HUES64 (cell line): ENCODE results near the gene OR52K2. TPM values are rescaled to one million over a fixed set of nuclear protein-coding genes. Genes with fewer than 3 reads are reported as not detected.
"Not testable (repeated sequence)": the region's sequence is repeated elsewhere in the genome, so short reads cannot be mapped to it uniquely, and the experiment has no call there.

Experiments
- H3K27ac ChIP-seq: 2 replicates; pipeline ENCODE4 v1.7.0; 2013; ENCODE audit warnings: low read depth, low read length, inconsistent platforms
- H3K27me3 ChIP-seq: 2 replicates; pipeline ENCODE4 v1.6.1; 2013; ENCODE audit warnings: mild to moderate bottlenecking, low read length; ENCODE audit not compliant: insufficient read depth
- H3K36me3 ChIP-seq: 2 replicates; pipeline ENCODE4 v1.6.1; 2013; ENCODE audit warnings: mild to moderate bottlenecking, low read length; ENCODE audit not compliant: insufficient read depth
- H3K4me1 ChIP-seq: 2 replicates; pipeline ENCODE4 v1.6.1; 2013; ENCODE audit warnings: mild to moderate bottlenecking, low read length, moderate library complexity; ENCODE audit not compliant: insufficient read depth
- H3K4me3 ChIP-seq: 2 replicates; pipeline ENCODE4 v1.5.1; 2013; ENCODE audit warnings: mild to moderate bottlenecking, low read length, moderate library complexity
- H3K9ac ChIP-seq: 2 replicates; pipeline ENCODE4 v1.6.1; 2013; ENCODE audit warnings: mild to moderate bottlenecking, low read depth, low read length
- H3K9me3 ChIP-seq: 2 replicates; pipeline ENCODE4 v1.6.1; 2013; ENCODE audit warnings: low read depth, low read length; ENCODE audit not compliant: insufficient read depth
- WGBS: fragments of 150-250, 120-280 bp; methylation state at CpG from one replicate; pipeline ENCODE4 v1.1.7; 2013; ENCODE audit warnings: missing lambda C conversion rate; 5-methylcytosine and 5-hydroxymethylcytosine counted together
- polyA plus RNA-seq, 2 experiments: library from polyadenylated mRNA; stranded (reverse); fragments of 50-300 nt; gene quantifications; one replicate each; pipeline ENCODE4 v1.2.3, GENCODE V29; 2013

OR52K2 gene
- polyA plus RNA-seq (2013, experiment 1 of 2) = not detected
- polyA plus RNA-seq (2013, experiment 2 of 2) = not detected

DNA sequence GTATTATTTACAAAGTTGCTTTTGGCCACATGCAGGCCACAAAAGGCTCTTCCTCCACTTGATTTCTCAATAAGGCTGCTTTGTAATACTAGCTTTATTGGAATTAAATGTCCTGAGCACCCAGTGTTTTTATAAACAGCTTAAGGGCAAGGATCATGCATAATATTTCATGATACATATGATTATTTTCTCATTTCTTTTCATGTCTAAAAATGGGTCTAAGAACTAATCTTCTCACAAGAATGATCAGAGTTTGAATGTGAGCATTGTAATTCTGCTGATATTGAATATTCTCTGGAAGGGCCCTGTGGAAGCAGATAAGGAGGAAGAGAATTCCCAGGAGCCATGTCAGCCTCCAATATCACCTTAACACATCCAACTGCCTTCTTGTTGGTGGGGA lies at the start of gene OR52K2:
OR52K2 (plus strand) TSS at position 301 of the 400 bp plus-strand sequence; CDS start at position 346, 45 bp downstream.
- no peaks in the 10 kb centered on the region for H3K27me3 ChIP-seq
- no peaks in the 10 kb centered on the region for H3K4me1 ChIP-seq
- no peak within 1 kb of the TSS for H3K27ac ChIP-seq
- H3K9ac ChIP-seq = no peak within 1 kb of the TSS
- no peak within 1 kb of the TSS for H3K4me3 ChIP-seq
- H3K36me3 ChIP-seq = no peaks in the 10 kb centered on the region
- H3K9me3 ChIP-seq = peaks cover 9% of the 10 kb centered on the region

DNA sequence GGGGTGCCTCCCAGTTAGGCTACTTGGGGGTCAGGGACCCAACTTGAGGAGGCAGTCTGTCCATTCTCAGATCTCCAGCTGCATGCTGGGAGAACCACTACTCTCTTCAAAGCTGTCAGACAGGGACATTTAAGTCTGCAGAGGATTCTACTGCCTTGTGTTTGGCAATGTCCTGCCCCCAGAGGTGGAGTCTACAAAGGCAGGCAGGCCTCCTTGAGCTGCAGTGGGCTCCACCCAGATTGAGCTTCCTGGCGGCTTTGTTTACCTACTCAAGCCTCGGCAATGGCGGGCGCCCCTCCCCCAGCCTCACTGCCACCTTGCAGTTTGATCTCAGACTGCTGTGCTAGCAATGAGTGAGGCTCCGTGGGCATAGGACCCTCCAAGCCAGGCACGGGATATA lies 42.9 kb upstream of the OR52K2 start:
- H3K27ac ChIP-seq, H3K36me3 ChIP-seq, H3K4me1 ChIP-seq, H3K4me3 ChIP-seq, H3K9ac ChIP-seq, H3K9me3 ChIP-seq, H3K27me3 ChIP-seq: not testable (repeated sequence)
- WGBS = 87% methylated on average over 6 of the region's 6 CpGs

DNA sequence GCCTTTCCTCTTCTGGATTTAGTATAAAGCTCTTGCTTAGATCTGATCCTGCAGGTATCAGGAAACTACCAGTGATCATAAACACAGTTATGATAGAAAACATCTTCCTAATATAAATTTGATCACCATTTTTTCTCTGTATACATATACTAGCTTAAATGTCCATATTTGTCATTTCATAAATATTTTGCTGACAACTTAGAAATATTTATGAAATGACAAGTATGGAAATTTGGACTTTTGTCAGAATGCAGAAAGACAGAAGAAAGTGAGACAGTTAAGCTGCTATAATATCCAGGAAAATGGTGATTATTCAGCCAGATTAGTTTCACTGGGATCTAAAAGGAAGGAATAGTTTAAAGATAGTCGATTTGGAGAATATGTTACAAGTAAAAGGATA lies 32.8 kb upstream of the OR52K2 start:
- Histone ChIP-seq H3K36me3 (no peaks in the 10 kb centered on the region), H3K9ac (no peak overlapping the region), H3K27ac (no peak overlapping the region), H3K27me3 (no peaks in the 10 kb centered on the region), H3K4me3 (no peak overlapping the region), H3K9me3 (no peaks in the 10 kb centered on the region), H3K4me1 (no peaks in the 10 kb centered on the region)
- WGBS = 91% methylated on average over 1 of the region's 1 CpG

GRCh38 chr11:4416816-4417215 lies 32.3 kb upstream of the OR52K2 start:
- Histone ChIP-seq H3K9ac (no peak overlapping the region), H3K9me3 (no peaks in the 10 kb centered on the region), H3K27me3 (no peaks in the 10 kb centered on the region), H3K36me3 (no peaks in the 10 kb centered on the region), H3K27ac (no peak overlapping the region), H3K4me1 (no peaks in the 10 kb centered on the region), H3K4me3 (no peak overlapping the region)
- 100% methylated on average over 1 of the region's 1 CpG for WGBS

DNA sequence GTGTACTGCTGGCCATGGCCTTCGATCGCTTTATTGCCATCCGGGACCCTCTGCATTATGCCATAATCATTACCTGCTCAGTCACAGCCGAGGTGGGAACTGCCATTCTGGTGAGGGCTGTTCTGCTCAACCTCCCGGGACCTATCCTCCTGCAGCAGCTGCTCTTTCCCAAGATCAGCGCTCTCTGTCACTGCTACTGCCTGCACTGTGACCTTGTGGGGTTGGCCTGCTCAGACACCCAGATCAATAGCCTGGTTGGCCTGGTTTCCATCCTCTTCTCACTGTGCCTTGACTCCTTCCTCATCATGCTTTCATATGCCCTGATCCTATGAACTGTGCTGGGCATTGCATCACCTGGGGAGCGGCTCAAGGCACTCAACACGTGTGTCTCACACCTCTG lies 30.7 kb upstream of the OR52K2 start:
- WGBS = 86% methylated on average over 8 of the region's 8 CpGs
- Histone ChIP-seq H3K27me3 (no peaks in the 10 kb centered on the region), H3K36me3 (no peaks in the 10 kb centered on the region), H3K9me3 (no peaks in the 10 kb centered on the region), H3K27ac (no peak overlapping the region), H3K9ac (no peak overlapping the region), H3K4me3 (no peak overlapping the region), H3K4me1 (no peaks in the 10 kb centered on the region)

DNA sequence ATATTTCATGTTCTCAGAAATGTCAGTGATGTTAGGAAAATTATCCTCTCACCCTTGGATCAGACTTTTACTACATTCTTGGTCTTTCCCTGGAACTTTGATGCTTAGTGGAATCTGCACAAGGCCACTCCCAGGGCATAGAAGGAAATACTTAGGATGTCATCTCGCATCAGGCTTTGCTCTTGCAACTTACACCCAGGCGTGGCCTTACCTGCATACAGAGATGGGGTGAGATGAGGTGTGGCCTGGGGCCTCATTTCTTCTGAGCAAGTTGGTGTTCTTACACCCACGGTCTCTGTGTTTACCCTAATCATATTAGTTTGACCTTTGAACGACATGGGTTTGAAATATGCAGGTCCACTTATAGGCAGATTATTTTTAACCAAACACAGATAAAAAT lies 19.0 kb upstream of the OR52K2 start:
- H3K4me3 ChIP-seq = no peak overlapping the region
- 91% methylated on average over 3 of the region's 4 CpGs for WGBS
- peaks cover 10% of the 10 kb centered on the region; the same call in 1 of the 2 replicates for H3K4me1 ChIP-seq
- H3K9ac ChIP-seq = no peak overlapping the region
- H3K9me3 ChIP-seq = no peaks in the 10 kb centered on the region
- no peaks in the 10 kb centered on the region for H3K36me3 ChIP-seq
- no peaks in the 10 kb centered on the region for H3K27me3 ChIP-seq
- H3K27ac ChIP-seq = no peak overlapping the region

GRCh38 chr11:4433856-4434255 lies 15.2 kb upstream of the OR52K2 start:
- H3K9ac ChIP-seq = no peak overlapping the region
- no peaks in the 10 kb centered on the region for H3K36me3 ChIP-seq
- H3K9me3 ChIP-seq = no peaks in the 10 kb centered on the region
- H3K4me3 ChIP-seq = no peak overlapping the region
- no peaks in the 10 kb centered on the region for H3K27me3 ChIP-seq
- WGBS = 92% methylated on average over 2 of the region's 2 CpGs
- peaks cover 10% of the 10 kb centered on the region; the same call in 1 of the 2 replicates for H3K4me1 ChIP-seq
- H3K27ac ChIP-seq = no peak overlapping the region

GRCh38 chr11:4436411-4436810 lies 12.7 kb upstream of the OR52K2 start:
- Histone ChIP-seq H3K27me3 (no peaks in the 10 kb centered on the region), H3K27ac (no peak overlapping the region), H3K9me3 (no peaks in the 10 kb centered on the region), H3K4me1 (peaks cover 10% of the 10 kb centered on the region; the same call in 1 of the 2 replicates), H3K9ac (no peak overlapping the region), H3K4me3 (no peak overlapping the region), H3K36me3 (no peaks in the 10 kb centered on the region)
- 93% methylated on average over 1 of the region's 1 CpG for WGBS

DNA sequence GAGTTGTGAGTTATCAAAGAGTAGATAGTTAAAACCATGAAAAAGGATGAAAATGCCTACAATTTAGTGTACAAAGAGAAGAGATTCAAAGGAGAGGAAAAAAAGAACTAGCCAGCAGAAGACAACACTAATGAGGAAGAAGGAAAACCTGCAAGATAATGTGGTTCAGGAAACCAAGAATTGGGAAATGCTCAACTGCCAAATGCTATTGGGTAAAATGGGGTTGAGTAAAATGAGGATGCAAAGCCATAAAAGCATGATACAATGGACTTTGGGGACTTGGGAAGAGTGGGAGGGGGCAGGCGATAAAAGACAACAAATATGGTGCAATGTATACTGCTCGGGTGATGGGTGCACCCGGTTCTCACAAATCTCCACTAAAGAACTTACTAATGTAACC lies 7.6 kb upstream of the OR52K2 start:
- Histone ChIP-seq H3K9ac (no peak overlapping the region), H3K4me1 (no peaks in the 10 kb centered on the region), H3K9me3 (no peaks in the 10 kb centered on the region), H3K36me3 (no peaks in the 10 kb centered on the region), H3K27ac (no peak overlapping the region), H3K4me3 (no peak overlapping the region), H3K27me3 (no peaks in the 10 kb centered on the region)
- 96% methylated on average over 3 of the region's 3 CpGs for WGBS

DNA sequence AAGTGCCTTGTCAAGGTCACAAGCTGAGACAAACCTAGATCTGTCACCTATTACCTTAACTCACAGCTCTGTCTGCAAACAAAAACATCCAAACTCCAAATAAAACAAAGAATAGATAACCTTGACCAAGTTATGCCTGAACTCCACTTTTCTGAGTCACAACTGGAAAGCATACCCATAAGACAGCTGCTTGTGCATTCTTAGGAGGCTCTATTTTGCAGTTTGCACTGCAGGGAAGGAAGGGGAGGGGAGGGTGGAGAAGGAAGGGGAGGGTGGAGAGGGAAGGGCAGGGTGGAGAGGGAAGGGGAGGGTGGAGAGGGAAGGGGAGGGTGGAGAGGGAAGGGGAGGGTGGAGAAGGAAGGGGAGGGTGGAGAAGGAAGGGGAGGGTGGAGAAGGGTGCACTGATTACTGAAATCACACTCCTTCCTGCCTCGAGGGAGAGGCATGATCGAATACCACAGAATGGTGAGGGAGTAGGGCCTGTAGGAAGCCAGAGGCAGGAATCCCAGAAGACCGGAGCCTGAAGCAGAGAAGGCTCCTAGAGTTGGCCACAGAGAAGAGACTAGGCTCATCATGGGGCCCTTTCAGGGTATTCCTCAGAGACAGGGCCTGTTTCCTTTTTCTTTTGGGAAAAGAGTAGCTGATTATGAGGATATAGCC lies 5.7 kb upstream of the OR52K2 start:
- Histone ChIP-seq H3K4me1 (no peaks in the 10 kb centered on the region), H3K4me3 (no peak overlapping the region), H3K9ac (no peak overlapping the region), H3K27ac (no peak overlapping the region), H3K9me3 (no peaks in the 10 kb centered on the region), H3K36me3 (no peaks in the 10 kb centered on the region), H3K27me3 (no peaks in the 10 kb centered on the region)
- 74% methylated on average over 3 of the region's 3 CpGs for WGBS

DNA sequence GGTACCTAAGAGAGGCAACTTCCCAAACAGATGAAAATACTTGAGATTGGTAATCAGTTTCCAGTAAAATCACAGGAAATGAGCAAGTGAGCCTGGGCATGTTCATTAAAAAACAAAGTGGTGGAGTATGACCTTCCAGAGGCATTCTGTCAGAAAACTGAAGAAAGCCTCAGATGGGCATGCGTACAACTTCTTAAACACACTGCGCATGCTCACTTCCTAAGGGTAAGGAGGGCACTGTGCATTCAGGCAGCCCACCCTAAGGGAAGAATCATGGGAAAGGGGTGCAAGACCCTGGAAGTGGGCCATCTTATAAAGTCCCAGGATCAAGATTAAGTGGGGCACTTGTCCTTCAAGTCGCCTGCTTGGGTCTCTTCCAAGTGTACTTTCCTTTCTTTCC lies 4.0 kb downstream of the OR52K2 start:
- Histone ChIP-seq H3K9ac (no peak overlapping the region), H3K4me3 (no peak overlapping the region), H3K9me3 (peaks cover 18% of the 10 kb centered on the region), H3K27me3 (no peaks in the 10 kb centered on the region), H3K36me3 (no peaks in the 10 kb centered on the region), H3K4me1 (no peaks in the 10 kb centered on the region), H3K27ac (no peak overlapping the region)
- WGBS = 91% methylated on average over 3 of the region's 3 CpGs

DNA sequence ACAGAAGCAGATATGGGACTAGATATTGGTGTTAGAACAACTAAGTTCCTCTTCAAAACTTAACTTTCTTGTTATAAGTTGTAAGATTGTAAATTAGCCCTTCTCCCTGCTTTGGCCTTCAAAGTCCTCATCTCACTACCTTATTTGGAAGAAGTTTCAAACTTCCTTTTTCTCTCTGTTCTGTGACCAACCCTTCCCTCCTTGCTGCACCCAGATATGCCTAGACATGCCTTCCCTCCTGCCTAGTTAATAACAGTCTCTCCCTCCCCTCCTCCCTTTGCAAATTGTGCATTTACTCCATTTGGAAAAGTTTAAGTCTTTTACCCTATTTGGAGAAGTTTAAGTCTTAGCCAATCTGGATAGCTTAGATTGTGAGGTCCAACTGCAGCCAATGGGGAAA lies 4.9 kb downstream of the OR52K2 start:
- H3K4me3 ChIP-seq = no peak overlapping the region
- H3K27me3 ChIP-seq = no peaks in the 10 kb centered on the region
- no peaks in the 10 kb centered on the region for H3K36me3 ChIP-seq
- H3K27ac ChIP-seq = no peak overlapping the region
- H3K9me3 ChIP-seq = peaks cover 18% of the 10 kb centered on the region
- no peaks in the 10 kb centered on the region for H3K4me1 ChIP-seq
- no peak overlapping the region for H3K9ac ChIP-seq
